Neural crest cell (in vitro differentiated cells): ENCODE measurements around the gene TIMP1. TPM values are rescaled to one million over a fixed set of nuclear protein-coding genes. Genes with fewer than 3 reads are reported as not detected.

ENCODE experiments used
- DNase-seq: peaks from one replicate; pipeline ENCODE4 v3.0.0; 2021; ENCODE audit warnings: low read depth, mixed read lengths, low spot score
- H3K27ac Mint-ChIP-seq: one replicate; pipeline ENCODE4 v1.8.0; 2021; ENCODE audit warnings: mild to moderate bottlenecking, mixed read lengths; ENCODE audit not compliant: unreplicated experiment
- H3K27me3 Mint-ChIP-seq: 2 replicates; pipeline ENCODE4 v1.8.0; 2021; ENCODE audit warnings: low read depth, mild to moderate bottlenecking, mixed read lengths
- H3K36me3 Mint-ChIP-seq: 2 replicates; pipeline ENCODE4 v1.8.0; 2021; ENCODE audit warnings: low read depth, mild to moderate bottlenecking, mixed read lengths
- H3K4me1 Mint-ChIP-seq: 2 replicates; pipeline ENCODE4 v1.8.0; 2021; ENCODE audit warnings: mixed read lengths
- H3K4me3 Mint-ChIP-seq: one replicate; pipeline ENCODE4 v1.8.0; 2021; ENCODE audit warnings: mild to moderate bottlenecking, mixed read lengths
- H3K9me3 Mint-ChIP-seq: 2 replicates; pipeline ENCODE4 v1.8.0; 2021; ENCODE audit warnings: mixed read lengths
- CTCF ChIP-seq: fragments of 200-600 bp; sonication (generic); conservative IDR thresholded peaks from 2 replicates; pipeline ENCODE4 v1.5.0; 2021; ENCODE audit warnings: antibody characterized with exemption, mild to moderate bottlenecking
- long read RNA-seq: library from polyadenylated mRNA; unstranded; transcript quantifications from one replicate; pipeline ENCODE4 v2.0.0, GENCODE V29; 2020
- total RNA-seq: library from RNA; stranded (reverse); gene quantifications from 2 replicates; pipeline ENCODE4 v1.2.1, GENCODE V29; 2021

The TIMP1 gene
- 63.8 and 69.4 TPM in 2 replicates for total RNA-seq
- long read RNA-seq, partial matches to known transcripts: 0 of 3 reads
- long read RNA-seq, other reads (novel, unspliced or antisense): 0 of 3 reads

GRCh38 chrX:47581731-47582647, at the start of gene TIMP1:
TSS of gene TIMP1 (plus strand) at chrX:47582436. CDS start at chrX:47583416, 980 bp downstream.
- Mint-ChIP-seq H3K9me3 (no peaks in the 10 kb centered on the region), H3K27ac (peak within 1 kb of the TSS; percentile 21), H3K27me3 (peaks cover 2% of the 10 kb centered on the region), H3K4me1 (peaks cover 19% of the 10 kb centered on the region), H3K36me3 (peaks cover 7% of the 10 kb centered on the region), H3K4me3 (peak within 1 kb of the TSS; percentile 70)
- DNase-seq: peak; percentile 52
- TF ChIP-seq CTCF: no peak

- Mint-ChIP-seq H3K27me3 (no peaks in the 10 kb centered on the region), H3K9me3 (peaks cover 5% of the 10 kb centered on the region), H3K4me3 (no peak overlapping the region), H3K27ac (no peak overlapping the region), H3K4me1 (peaks cover 6% of the 10 kb centered on the region), H3K36me3 (no peaks in the 10 kb centered on the region)
- DNase-seq: no peak
- no peak for TF ChIP-seq CTCF
Observed at GRCh38 chrX:47539860-47540259, 42.4 kb upstream of the TIMP1 start.

GRCh38 chrX:47540754-47541538, 41.3 kb upstream of the TIMP1 start:
- H3K27me3 Mint-ChIP-seq: no peaks in the 10 kb centered on the region
- TF ChIP-seq CTCF: peak; percentile 65
- DNase-seq: peak; percentile 33
- peaks cover 6% of the 10 kb centered on the region for H3K4me1 Mint-ChIP-seq
- peaks cover 3% of the 10 kb centered on the region for H3K9me3 Mint-ChIP-seq
- H3K4me3 Mint-ChIP-seq: peak overlapping the region; percentile 8
- H3K27ac Mint-ChIP-seq: peak overlapping the region; percentile 48
- H3K36me3 Mint-ChIP-seq: no peaks in the 10 kb centered on the region

GRCh38 chrX:47543496-47543895, 38.7 kb upstream of the TIMP1 start:
- Mint-ChIP-seq H3K4me1 (peaks cover 6% of the 10 kb centered on the region), H3K27me3 (no peaks in the 10 kb centered on the region)
- no peak for TF ChIP-seq CTCF

GRCh38 chrX:47556045-47556623, 26.1 kb upstream of the TIMP1 start:
- peak; percentile 61 for DNase-seq
- no peaks in the 10 kb centered on the region for H3K27me3 Mint-ChIP-seq
- peak overlapping the region; percentile 89 for H3K4me3 Mint-ChIP-seq
- H3K36me3 Mint-ChIP-seq: no peaks in the 10 kb centered on the region
- H3K27ac Mint-ChIP-seq: peak overlapping the region; percentile 94
- H3K4me1 Mint-ChIP-seq: peaks cover 24% of the 10 kb centered on the region
- peaks cover 3% of the 10 kb centered on the region for H3K9me3 Mint-ChIP-seq
- TF ChIP-seq CTCF: no peak

More at GRCh38 chrX:47543496-47543895, 38.7 kb upstream of the TIMP1 start:
- DNase-seq: no peak
- H3K9me3 Mint-ChIP-seq: no peaks in the 10 kb centered on the region
- H3K4me3 Mint-ChIP-seq: no peak overlapping the region
- H3K27ac Mint-ChIP-seq: no peak overlapping the region
- no peaks in the 10 kb centered on the region for H3K36me3 Mint-ChIP-seq
